A549 treated with GW870086 at 1 μM for 4 hours (cell line): Measurements from ENCODE around the gene MCEE. TPM values are rescaled to one million over a fixed set of nuclear protein-coding genes. Genes with fewer than 3 reads are reported as not detected.

Source experiments
- total RNA-seq: library from RNA; stranded (reverse); fragments of 200-300 nt; extraction: Qiagen RNA extraction; gene quantifications from 5 replicates; pipeline ENCODE4 v1.2.3, GENCODE V29; 2022; ENCODE audit warnings: low read depth

Gene MCEE
- total RNA-seq, result 11.3 to 14.0 TPM (median 12.7 TPM) in 5 replicates

GRCh38 chr2:71130152-71130904 lies at the start of gene MCEE, which contains the start of gene MPHOSPH10:
Gene MCEE (minus strand): TSS chr2:71130229. CDS start chr2:71130219, 10 bp downstream.
Gene MPHOSPH10 (plus strand): TSS chr2:71130634. CDS start chr2:71130666, 32 bp downstream.

GRCh38 chr2:71068218-71069035 lies 61.6 kb downstream of the MCEE start, which contains the start of gene NAGK:
Gene NAGK (plus strand): TSS chr2:71068648. CDS start chr2:71068684, 36 bp downstream.

Other genes with a start within 250 kb of the MCEE start
- gene VAX2, start 229.7 kb downstream of the MCEE start, total RNA-seq, result 3.4 to 4.7 TPM (median 4.0 TPM) in 5 replicates
- 1.2 to 2.5 TPM (median 2.4 TPM) in 5 replicates for gene ATP6V1B1, start 194.3 kb downstream of the MCEE start, total RNA-seq
- gene ANKRD53, start 151.6 kb downstream of the MCEE start, total RNA-seq, result 0.12 TPM in 1 of 5 replicates, not detected in the others
- gene TEX261, start 135.4 kb downstream of the MCEE start, total RNA-seq, result 71.1 to 85.5 TPM (median 78.7 TPM) in 5 replicates
- 60.9 to 87.9 TPM (median 78.9 TPM) in 5 replicates for gene NAGK, start 61.6 kb downstream of the MCEE start, total RNA-seq
- 37.3 to 44.6 TPM (median 40.5 TPM) in 5 replicates for gene MPHOSPH10, start 405 bp upstream of the MCEE start, total RNA-seq
- 0.19 to 0.30 TPM (median 0.28 TPM) in 5 replicates for gene PAIP2B, start 96.9 kb upstream of the MCEE start, total RNA-seq
- 58.3 to 76.1 TPM (median 60.9 TPM) in 5 replicates for gene ZNF638, start 201.6 kb upstream of the MCEE start, total RNA-seq